Transverse colon (tissue), 4 donors: ENCODE results near the gene LMNTD2. TPM values are rescaled to one million over a fixed set of nuclear protein-coding genes. Genes with fewer than 3 reads are reported as not detected.

Experiments
- DNase-seq: peaks from one replicate; pipeline ENCODE4 v3.0.0-alpha.2; 2019
- H3K27ac ChIP-seq, 4 donors: fragments of 200-600 bp; sonication (generic); 2 replicates each; pipeline ENCODE4 v1.5.1; 2016 to 2018; ENCODE audit warnings: inconsistent platforms in 4 of 4
- H3K27me3 ChIP-seq: fragments of 200-600 bp; sonication (generic); 2 replicates; pipeline ENCODE4 v1.5.1; 2017; ENCODE audit warnings: inconsistent platforms
- H3K36me3 ChIP-seq, 4 donors: fragments of 200-600 bp; sonication (generic); 2 replicates each; pipeline ENCODE4 v1.5.1; 2017 to 2019; ENCODE audit warnings: inconsistent platforms in 4 of 4
- H3K4me1 ChIP-seq, 4 donors: fragments of 200-600 bp; sonication (generic); 2 replicates each; pipeline ENCODE4 v1.5.1; 2017 to 2020; ENCODE audit warnings: inconsistent platforms in 4 of 4
- H3K4me3 ChIP-seq, 4 donors: fragments of 200-600 bp; sonication (generic); 1 replicate in 1 of 4; 2 replicates in 3 of 4; pipeline versions ENCODE4 v1.5.1 to v1.6.1; 2017 to 2019; ENCODE audit warnings: inconsistent platforms in 4 of 4
- H3K9me3 ChIP-seq, 2 donors: fragments of 200-600 bp; sonication (generic); 2 replicates each; pipeline ENCODE4 v1.5.1; 2017 to 2019; ENCODE audit warnings: inconsistent platforms in 2 of 2
- EP300 ChIP-seq: sonication (generic); formaldehyde crosslinking; IDR thresholded peaks from one replicate; pipeline ENCODE4 v1.6.1; 2017; ENCODE audit warnings: antibody characterized with exemption, low read depth
- POLR2A ChIP-seq: fragments of 450-650 bp; IDR thresholded peaks from one replicate; pipeline ENCODE4 v1.6.1; 2016; ENCODE audit warnings: antibody characterized with exemption, mild to moderate bottlenecking, moderate library complexity
- POLR2AphosphoS5 ChIP-seq, 3 donors: sonication (generic); formaldehyde crosslinking; IDR thresholded peaks; one replicate each; pipeline ENCODE4 v1.6.1; 2016; ENCODE audit warnings: antibody characterized with exemption in 3 of 3
- WGBS, 2 donors: methylation state at CpG; one replicate each; pipeline ENCODE4 v1.1.5; 2018; ENCODE audit warnings: low coverage in 1 of 2; 5-methylcytosine and 5-hydroxymethylcytosine counted together
- in situ Hi-C, 4 donors: fragments of 200-750 bp; cut with MboI; loops; one replicate each; pipeline versions ENCODE4 v1.15.0 to v1.15.1; 2017; ENCODE audit warnings: low sequenced_read_pairs in 3 of 4, low pct_ligation_motif_present in 1 of 4, low pct_unique_long_range_greater_than_20kb in 1 of 4
- intact Hi-C: fragments of 100-400 bp; cut with DNase I; formaldehyde crosslinking; loops from one replicate; pipeline ENCODE4 v1.15.1; 2023; ENCODE audit warnings: low total_unique reads
- total RNA-seq, 4 donors: library from RNA; depleted of rRNA; stranded (reverse); fragments of >200 nt; gene quantifications; one replicate each; pipeline ENCODE4 v1.1.0, GENCODE V29; 2016
- TF ChIP-seq, protein P1 (sequence below), 5 experiments: fragments of 200-600 bp in 3 of 5; fragments of 450-650 bp in 2 of 5; sonication (generic) in 3 of 5; IDR thresholded peaks; 1 replicate in 2 of 5; 2 replicates in 3 of 5; pipeline ENCODE4 v1.5.1; 2016 to 2017; ENCODE audit warnings: antibody characterized with exemption in 5 of 5, inconsistent platforms in 3 of 5, mild to moderate bottlenecking in 2 of 5, moderate library complexity in 1 of 5

LMNTD2 gene
- total RNA-seq, 4 donors from 2014 or later: 14.8 to 89.0 (median 16.6) TPM

DNA sequence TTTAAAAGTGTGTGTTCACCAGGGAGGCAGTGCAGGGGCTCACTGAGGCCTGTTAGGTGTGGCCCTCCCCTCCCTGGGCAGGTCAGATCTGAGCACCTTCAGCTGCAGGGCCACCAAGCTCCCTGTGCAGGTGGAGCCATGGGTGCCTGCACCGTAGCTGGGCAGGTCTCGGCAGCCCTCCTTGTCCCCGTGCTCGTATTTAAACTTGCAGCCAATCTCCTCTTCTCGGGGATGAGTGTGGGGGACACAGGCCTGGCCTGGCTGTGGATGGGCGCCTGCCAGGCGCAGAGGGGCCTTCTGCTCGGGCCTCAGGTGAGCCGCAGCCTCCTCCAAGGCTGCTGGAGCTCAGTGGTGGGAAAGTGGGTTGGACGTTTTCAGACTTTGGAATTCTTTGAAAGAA lies 34.9 kb upstream of the LMNTD2 start:
- peaks cover 0 to 73% (median 28%) of the 10 kb centered on the region in 4 donors for H3K36me3 ChIP-seq
- WGBS, 2 donors: 87 to 89% methylated on average over 3 to 10 of the region's 10 CpGs

DNA sequence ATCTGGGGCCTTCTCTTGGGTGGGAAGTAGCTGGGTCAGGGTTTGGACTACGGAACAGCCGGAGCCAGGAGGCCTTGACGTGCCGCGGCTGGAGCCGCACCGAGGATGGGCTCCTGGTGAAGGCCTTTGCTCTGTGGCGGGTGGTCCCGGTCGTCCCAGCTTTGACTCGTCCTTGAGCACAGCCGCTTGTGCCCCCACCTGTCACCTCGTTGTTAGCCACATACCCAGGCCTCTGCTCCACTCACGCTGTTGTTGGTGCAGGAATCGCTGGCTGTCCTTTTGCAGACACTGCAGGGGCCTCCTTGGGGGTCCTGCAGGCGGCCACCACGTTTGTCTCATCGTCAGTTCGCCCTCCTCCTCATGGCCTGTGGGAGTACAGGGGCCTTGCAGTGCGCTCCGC lies 32.8 kb upstream of the LMNTD2 start:
- WGBS, 2 donors: 92% methylated on average over 21 of the region's 21 CpGs; no CpG with 5 or more reads in 1 of the 2 donors
- peaks cover 0 to 79% (median 35%) of the 10 kb centered on the region in 4 donors for H3K36me3 ChIP-seq
- intact Hi-C loops: no loop called here
- H3K4me1 ChIP-seq: no peaks in the 10 kb centered on the region
- H3K9me3 ChIP-seq: no peaks in the 10 kb centered on the region
- in situ Hi-C loops: no loop called here
- TF ChIP-seq POLR2A (no peak), POLR2AphosphoS5 (IDR thresholded peaks at IDR 0.05) (no peak)
- TF ChIP-seq, protein P1, sequence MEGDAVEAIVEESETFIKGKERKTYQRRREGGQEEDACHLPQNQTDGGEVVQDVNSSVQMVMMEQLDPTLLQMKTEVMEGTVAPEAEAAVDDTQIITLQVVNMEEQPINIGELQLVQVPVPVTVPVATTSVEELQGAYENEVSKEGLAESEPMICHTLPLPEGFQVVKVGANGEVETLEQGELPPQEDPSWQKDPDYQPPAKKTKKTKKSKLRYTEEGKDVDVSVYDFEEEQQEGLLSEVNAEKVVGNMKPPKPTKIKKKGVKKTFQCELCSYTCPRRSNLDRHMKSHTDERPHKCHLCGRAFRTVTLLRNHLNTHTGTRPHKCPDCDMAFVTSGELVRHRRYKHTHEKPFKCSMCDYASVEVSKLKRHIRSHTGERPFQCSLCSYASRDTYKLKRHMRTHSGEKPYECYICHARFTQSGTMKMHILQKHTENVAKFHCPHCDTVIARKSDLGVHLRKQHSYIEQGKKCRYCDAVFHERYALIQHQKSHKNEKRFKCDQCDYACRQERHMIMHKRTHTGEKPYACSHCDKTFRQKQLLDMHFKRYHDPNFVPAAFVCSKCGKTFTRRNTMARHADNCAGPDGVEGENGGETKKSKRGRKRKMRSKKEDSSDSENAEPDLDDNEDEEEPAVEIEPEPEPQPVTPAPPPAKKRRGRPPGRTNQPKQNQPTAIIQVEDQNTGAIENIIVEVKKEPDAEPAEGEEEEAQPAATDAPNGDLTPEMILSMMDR (IDR thresholded peaks at IDR 0.05): no peak
- no peak overlapping the region for H3K4me3 ChIP-seq
- H3K27me3 ChIP-seq: no peaks in the 10 kb centered on the region
- no peak overlapping the region for H3K27ac ChIP-seq
- no peak for DNase-seq

More for the DNA sequence above, 34.9 kb upstream of the LMNTD2 start:
- Histone ChIP-seq H3K27ac (no peak overlapping the region), H3K27me3 (no peaks in the 10 kb centered on the region), H3K4me1 (no peaks in the 10 kb centered on the region), H3K9me3 (no peaks in the 10 kb centered on the region), H3K4me3 (no peak overlapping the region)
- no peak for DNase-seq
- in situ Hi-C loops: no loop called here
- intact Hi-C loops: no loop called here
- no peak for TF ChIP-seq POLR2AphosphoS5 (IDR thresholded peaks at IDR 0.05)
- TF ChIP-seq POLR2A: no peak
- no peak for TF ChIP-seq EP300
- TF ChIP-seq, protein P1 (IDR thresholded peaks at IDR 0.05): no peak

DNA sequence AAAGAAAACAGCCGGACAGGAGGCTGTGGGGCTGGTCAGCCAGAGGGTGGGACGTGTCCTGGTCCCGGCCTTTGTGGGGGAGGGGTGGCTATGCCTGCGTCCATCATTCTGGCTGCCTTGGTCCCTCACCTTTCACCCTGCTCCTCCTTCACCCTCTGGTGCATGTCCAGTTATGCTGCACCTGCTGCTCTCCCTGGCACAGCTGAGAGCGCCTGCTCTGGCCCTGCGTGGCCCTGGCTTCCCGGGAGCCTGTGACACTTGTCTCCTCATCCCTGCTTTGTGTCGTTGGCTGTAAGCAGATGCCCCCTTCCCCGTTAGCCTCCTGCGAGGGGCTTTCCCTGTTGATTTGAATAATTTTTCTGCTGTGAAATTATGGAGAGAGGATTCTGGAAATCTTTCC lies 32.4 kb upstream of the LMNTD2 start:
- no peak for DNase-seq
- 87% methylated on average over 10 of the region's 10 CpGs; no CpG with 5 or more reads in 1 of the 2 donors for WGBS, 2 donors
- no peaks in the 10 kb centered on the region for H3K4me1 ChIP-seq
- intact Hi-C loops (no loop called here), in situ Hi-C loops (no loop called here)
- no peak for TF ChIP-seq POLR2AphosphoS5 (IDR thresholded peaks at IDR 0.05)
- TF ChIP-seq, protein P1 (IDR thresholded peaks at IDR 0.05): no peak
- no peak for TF ChIP-seq POLR2A
- TF ChIP-seq EP300: no peak
- no peak overlapping the region for H3K4me3 ChIP-seq
- peaks cover 0 to 78% (median 36%) of the 10 kb centered on the region in 4 donors for H3K36me3 ChIP-seq
- H3K27ac ChIP-seq: no peak overlapping the region
- H3K27me3 ChIP-seq: no peaks in the 10 kb centered on the region
- H3K9me3 ChIP-seq: no peaks in the 10 kb centered on the region

DNA sequence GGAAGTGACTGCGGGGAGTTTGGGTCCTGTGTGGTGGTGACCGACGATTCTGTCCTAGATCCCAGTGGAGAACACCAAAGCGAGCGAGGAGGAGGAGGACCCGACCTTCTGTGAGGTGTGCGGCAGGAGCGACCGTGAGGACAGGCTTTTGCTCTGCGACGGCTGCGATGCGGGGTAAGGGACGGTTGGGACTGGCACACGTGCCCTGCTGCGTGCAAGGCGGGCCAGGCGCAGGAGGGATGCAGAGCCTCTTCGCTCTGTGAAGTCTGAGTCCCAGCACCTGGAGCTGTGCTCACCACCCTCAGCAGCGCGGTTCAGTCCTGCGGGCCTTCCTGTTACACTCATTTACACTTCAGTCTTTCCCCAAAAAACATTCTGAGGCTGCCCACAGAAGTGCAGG lies 32.0 kb upstream of the LMNTD2 start:
- no peaks in the 10 kb centered on the region for H3K4me1 ChIP-seq
- H3K9me3 ChIP-seq: no peaks in the 10 kb centered on the region
- in situ Hi-C loops (no loop called here), intact Hi-C loops (no loop called here)
- TF ChIP-seq, protein P1 (IDR thresholded peaks at IDR 0.05): no peak
- no peak for TF ChIP-seq POLR2A
- TF ChIP-seq POLR2AphosphoS5 (IDR thresholded peaks at IDR 0.05): no peak
- TF ChIP-seq EP300: no peak
- H3K4me3 ChIP-seq: no peak overlapping the region
- 94% methylated on average over 22 of the region's 22 CpGs; no CpG with 5 or more reads in 1 of the 2 donors for WGBS, 2 donors
- H3K27me3 ChIP-seq: no peaks in the 10 kb centered on the region
- no peak overlapping the region for H3K27ac ChIP-seq
- no peak for DNase-seq
- H3K36me3 ChIP-seq: peaks cover 0 to 76% (median 36%) of the 10 kb centered on the region in 4 donors
